NCI-H446 treated with DMSO at 0.1 percent for 48 hours (cell line): ENCODE results near the gene LDLRAD4.

Source experiments
- DNase-seq: peaks from one replicate; lab custom pipeline; 2025; lab: John Stamatoyannopoulos, UW

Gene LDLRAD4

GRCh38 chr18:13309031-13309747 lies 90.6 kb downstream of the LDLRAD4 start:
- no peak for DNase-seq

DNA sequence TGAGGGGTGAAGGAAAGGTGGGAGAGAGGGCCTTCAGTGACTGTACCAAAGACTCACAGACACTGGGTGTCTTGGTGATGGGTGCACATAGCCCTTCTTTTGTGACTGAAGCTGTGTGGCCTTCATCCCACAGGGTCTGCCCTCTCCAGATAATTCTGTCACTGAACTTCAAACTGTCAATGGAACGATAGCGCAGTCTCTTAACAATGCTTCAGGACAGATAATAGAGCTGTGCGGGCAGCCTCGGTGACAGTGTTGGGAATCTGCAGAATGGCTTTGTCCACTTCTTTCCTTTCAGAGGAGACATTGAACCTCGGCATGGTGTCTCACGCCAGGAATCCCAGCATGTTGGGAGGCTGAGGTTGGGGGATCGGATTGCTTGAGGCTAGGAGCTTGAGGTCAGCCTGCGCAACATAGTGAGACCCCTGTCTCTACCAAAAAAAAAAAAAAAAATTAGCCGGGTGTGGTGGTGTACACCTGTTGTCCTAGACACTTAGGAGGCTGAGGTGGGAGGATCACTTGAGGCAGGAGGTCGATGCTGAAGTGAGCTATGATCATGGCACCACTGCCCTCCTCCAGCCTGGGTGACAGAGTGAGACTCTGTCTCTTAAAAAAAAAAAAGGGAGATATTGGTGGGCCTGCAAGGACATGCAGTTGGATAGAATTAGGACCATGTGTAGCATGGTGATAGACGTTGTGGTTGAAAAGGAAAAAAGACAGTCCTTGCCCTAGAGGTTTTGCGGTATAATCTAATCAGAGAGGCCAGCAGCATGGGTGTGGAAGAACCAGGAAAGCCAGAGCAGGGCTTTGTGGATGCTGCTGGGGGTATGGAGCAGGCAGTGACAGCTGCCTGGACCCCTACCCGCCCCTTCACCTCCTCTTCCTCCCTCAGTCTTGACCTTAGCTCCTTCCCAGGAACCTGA lies 91.4 kb downstream of the LDLRAD4 start:
- DNase-seq = no peak

- no peak for DNase-seq
These were observed 92.6 kb downstream of the LDLRAD4 start for GRCh38 chr18:13311193-13311592.

DNA sequence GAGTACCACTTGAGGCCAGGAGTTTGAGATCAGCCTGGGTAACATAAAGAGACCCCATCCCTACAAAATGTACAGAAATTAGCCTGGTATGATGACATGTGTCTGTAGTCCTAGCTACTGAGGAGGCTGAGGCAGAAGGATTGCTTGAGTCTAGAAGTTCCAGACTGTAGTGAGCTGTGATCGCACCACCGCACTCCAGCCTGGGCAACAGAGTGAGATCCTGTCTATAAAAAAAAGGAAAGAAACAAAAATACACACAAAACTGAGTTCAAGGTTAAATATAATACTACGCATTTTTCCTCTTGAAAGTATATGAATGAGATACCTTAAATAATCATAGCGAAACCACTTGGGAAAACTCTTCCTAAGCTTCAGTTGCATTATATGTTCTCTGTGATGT lies 94.0 kb downstream of the LDLRAD4 start:
- no peak for DNase-seq

- no peak for DNase-seq
These were observed 94.6 kb downstream of the LDLRAD4 start for GRCh38 chr18:13313006-13313686.

GRCh38 chr18:13315000-13315399 lies 96.4 kb downstream of the LDLRAD4 start:
- DNase-seq = no peak

- DNase-seq = no peak
These were observed 97.5 kb downstream of the LDLRAD4 start for GRCh38 chr18:13316063-13316462.

DNA sequence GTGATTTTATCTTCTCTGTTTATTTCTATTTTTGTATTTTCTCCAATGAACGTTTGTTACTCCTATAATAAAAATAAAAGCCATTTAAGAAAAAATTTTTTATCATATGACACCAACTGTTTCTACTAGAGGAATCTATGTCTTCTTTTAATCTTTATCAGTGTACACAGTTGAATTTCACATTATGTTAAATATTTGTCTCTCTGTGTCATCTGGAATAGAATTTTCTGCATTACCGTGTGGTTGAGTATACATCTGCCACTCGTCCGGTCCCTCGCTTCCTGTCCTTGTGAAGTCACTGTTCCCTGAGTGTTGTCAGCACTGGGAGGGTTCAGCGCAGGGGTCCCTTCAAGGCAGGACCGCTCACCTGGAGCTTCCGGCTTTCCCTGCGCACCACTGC lies 99.2 kb downstream of the LDLRAD4 start:
- DNase-seq = no peak

GRCh38 chr18:13318731-13319501 lies 100.4 kb downstream of the LDLRAD4 start:
- no peak for DNase-seq

- DNase-seq = no peak
These were observed 101.1 kb downstream of the LDLRAD4 start for GRCh38 chr18:13319629-13320028.

- DNase-seq = no peak
These were observed 101.5 kb downstream of the LDLRAD4 start for GRCh38 chr18:13320096-13320495.

GRCh38 chr18:13320891-13321425 lies 102.4 kb downstream of the LDLRAD4 start:
- DNase-seq = no peak

DNA sequence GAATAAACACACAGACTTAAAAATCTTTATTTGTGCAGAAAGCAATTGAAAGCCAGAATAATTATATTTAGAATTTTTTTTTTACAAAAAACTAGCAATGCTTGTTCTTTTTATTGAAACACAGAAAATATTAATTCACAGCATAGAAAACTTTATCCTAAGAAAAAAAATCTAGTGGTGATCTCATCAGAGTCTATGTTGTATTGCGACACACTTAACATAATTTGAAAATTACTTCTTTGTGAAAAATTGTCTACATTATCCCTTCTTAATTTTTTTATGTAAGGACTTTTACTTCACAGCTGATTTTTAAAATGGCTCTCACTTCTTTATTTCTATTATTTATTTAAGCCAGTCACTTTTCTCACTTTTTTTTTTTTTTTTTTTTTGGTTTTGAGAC lies 103.4 kb downstream of the LDLRAD4 start:
- DNase-seq = no peak

DNA sequence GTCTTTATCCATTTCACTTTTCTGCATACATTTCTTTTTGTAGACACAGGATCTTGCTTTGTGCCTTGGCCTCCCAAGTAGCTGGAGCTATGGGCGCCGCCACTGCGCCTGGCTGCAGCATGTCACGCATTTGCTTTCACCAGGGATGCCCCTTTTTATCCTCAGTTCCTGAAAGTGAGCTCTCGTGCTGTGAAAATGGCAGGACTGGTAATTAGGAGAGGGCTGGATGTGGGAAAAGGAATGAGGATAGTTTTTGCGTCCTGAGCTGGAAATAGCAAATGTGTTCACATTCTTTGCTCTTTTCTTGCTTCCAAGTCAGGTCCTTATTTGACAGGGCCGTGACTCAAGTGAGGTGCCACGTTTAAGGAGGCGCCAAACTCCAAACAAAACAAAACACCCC lies 104.6 kb downstream of the LDLRAD4 start:
- no peak for DNase-seq

GRCh38 chr18:13324880-13325279 lies 106.3 kb downstream of the LDLRAD4 start:
- no peak for DNase-seq

GRCh38 chr18:13328213-13328612 lies 109.7 kb downstream of the LDLRAD4 start:
- DNase-seq = no peak

DNA sequence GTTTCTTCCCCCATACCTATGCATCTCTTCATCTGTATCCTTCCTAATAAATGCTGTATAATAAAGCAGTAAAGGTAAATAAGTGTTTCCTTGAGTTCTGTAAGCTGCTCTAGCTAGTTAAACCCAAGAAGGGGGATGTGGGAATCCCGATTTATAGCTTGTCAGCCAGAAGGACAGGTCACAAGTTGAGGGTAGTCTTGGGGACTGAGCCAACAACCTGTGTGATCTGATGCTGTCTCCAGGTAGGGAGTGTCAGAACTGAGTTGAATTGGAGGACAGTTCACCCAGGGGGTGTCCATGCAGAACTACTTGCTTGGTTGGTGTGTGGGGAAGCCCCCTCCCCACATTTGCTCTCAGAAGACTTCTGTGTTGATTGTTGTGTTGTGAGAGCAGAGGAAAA lies 112.4 kb downstream of the LDLRAD4 start:
- DNase-seq = no peak

DNA sequence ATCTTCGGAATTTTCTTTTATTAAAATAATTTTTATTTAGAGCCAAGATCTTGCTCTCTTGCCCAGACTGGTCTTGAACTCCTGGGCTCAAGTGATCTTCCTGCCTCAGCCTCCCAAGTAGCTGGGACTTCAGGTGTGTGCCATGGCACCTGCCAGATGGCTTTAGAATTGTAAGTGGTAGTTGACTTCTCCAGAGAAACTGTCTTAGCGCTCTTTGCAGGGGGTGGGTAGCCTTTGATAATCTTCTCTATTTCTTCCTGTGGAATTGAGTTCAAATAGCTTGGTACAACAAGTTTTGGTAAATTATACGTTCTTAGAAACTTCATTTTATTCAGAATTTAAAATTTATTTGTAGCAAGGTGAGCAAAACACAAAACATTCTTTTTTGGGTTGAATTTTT lies 113.3 kb downstream of the LDLRAD4 start:
- DNase-seq = no peak

DNA sequence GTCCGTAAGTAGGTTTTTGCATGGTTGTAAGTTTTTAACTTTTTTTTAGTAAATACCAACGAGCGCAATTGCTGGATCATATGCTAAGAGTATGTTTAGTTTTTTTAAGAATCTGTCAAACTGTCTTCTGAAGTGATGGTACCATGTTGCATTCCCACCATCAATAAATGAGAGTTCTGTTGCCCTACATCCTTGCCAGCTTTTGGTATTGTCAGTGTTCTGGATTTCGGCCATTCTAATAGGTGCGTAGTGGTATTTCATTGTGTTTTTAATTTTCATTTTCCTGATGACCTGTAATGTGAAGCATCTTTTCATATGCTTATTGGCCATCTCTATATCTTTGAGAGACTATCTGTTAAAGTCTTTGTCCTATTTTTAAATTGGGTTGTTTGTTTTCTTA lies 114.3 kb downstream of the LDLRAD4 start:
- no peak for DNase-seq

- no peak for DNase-seq
These were observed 117.3 kb downstream of the LDLRAD4 start for GRCh38 chr18:13335903-13336302.

DNA sequence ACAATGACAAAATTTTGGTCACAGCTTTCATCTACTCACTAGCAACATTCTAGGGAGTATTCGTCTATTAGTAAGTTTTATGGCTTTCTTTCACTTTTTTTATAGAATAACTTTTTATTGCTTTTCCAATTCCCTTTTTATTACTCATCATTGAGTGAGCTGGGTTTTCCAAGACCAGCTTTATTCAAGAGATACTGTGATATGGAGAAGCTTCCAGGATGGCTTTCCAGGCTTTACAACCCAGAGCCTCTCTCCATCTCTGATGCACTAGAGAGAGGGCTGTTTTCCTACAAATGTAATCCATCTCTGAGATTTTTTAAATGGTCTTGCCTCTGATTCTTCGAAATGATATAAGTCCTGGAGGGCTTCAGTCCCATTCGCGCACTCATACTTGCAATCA lies 118.3 kb downstream of the LDLRAD4 start:
- DNase-seq = no peak

- no peak for DNase-seq
These were observed 118.8 kb downstream of the LDLRAD4 start for GRCh38 chr18:13337369-13337768.
